Measurements from ENCODE around the gene DDX41.

Gene DDX41

DNA sequence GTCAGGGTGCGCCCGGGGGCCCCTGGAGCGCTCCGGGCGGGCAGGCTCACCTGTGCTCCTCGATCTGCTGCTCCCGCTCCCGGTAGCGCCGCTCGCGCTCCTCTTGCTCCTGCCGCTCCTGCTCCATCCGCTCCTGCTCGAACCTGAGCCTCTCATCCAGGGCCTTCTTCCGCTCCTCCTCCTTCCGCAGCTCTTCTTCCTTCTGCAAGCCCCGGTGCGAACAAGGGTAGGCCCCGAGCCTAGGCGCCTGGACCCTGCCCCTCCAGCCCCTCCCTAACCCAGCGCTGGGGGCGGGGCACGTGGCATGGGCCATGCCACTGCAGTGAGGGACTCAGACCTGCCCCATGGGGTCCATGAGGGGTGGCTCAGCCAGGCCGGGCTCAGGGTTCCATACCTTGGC, 49.9 kb downstream of the DDX41 start:
- no peaks in the 10 kb centered on the region for H4K20me1 ChIP-seq (ENCODE audit: insufficient read depth, low read length)
- no peaks in the 10 kb centered on the region for H3F3A ChIP-seq (ENCODE audit: insufficient read depth, low read length)
- H3K79me2 ChIP-seq (ENCODE audit: low read length): no peaks in the 10 kb centered on the region
- peaks cover 78% of the 10 kb centered on the region for H3K27me3 ChIP-seq (replicated peaks; ENCODE audit: insufficient read depth, low read length)
- H3K4me2 ChIP-seq (ENCODE audit: low read depth, low read length): no peak overlapping the region
- no peak overlapping the region for H3K9ac ChIP-seq (ENCODE audit: low read length)
- no peak overlapping the region for H2AFZ ChIP-seq (ENCODE audit: low read length)
- H3K4me1 ChIP-seq (ENCODE audit: low read length): no peaks in the 10 kb centered on the region
- no peaks in the 10 kb centered on the region for H3K9me2 ChIP-seq (replicated peaks; ENCODE audit: insufficient read depth, low read length)
- no peak overlapping the region for H3K27ac ChIP-seq (ENCODE audit: low read length)
- H3K9me3 ChIP-seq (replicated peaks; ENCODE audit: insufficient read depth, low read length): no peaks in the 10 kb centered on the region
- DNase-seq: no peak
- H3K36me3 ChIP-seq (replicated peaks; ENCODE audit: insufficient read depth, low read length): no peaks in the 10 kb centered on the region
- H3K4me3 ChIP-seq (ENCODE audit: low read length): no peak overlapping the region
- TF ChIP-seq EZH2 (optimal IDR thresholded peaks at IDR 0.05; ENCODE audit: low read depth, low read length) (no peak), EZH2phosphoT487 (IDR thresholded peaks at IDR 0.05; ENCODE audit: low read length) (no peak)
- TF ChIP-seq, protein P1, sequence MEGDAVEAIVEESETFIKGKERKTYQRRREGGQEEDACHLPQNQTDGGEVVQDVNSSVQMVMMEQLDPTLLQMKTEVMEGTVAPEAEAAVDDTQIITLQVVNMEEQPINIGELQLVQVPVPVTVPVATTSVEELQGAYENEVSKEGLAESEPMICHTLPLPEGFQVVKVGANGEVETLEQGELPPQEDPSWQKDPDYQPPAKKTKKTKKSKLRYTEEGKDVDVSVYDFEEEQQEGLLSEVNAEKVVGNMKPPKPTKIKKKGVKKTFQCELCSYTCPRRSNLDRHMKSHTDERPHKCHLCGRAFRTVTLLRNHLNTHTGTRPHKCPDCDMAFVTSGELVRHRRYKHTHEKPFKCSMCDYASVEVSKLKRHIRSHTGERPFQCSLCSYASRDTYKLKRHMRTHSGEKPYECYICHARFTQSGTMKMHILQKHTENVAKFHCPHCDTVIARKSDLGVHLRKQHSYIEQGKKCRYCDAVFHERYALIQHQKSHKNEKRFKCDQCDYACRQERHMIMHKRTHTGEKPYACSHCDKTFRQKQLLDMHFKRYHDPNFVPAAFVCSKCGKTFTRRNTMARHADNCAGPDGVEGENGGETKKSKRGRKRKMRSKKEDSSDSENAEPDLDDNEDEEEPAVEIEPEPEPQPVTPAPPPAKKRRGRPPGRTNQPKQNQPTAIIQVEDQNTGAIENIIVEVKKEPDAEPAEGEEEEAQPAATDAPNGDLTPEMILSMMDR (IDR thresholded peaks at IDR 0.05; ENCODE audit: low read length): no peak

DNA sequence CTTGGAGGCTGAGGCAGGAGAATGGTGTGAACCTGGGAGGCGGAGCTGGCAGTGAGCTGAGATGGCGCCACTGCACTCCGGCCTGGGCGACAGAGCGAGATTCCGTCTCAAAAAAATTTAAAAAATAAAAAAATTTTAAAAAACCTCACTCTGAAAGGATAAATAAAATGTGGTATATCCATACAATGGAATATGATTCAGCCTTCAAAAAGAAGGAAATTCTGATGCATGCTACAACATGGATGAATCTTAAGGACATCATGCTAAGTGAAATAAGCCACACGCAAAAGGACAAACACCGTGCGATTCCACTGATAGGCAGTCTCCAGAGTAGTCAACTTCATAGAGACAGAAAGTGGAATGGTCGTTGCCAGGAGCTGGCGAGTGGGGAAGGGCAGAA, 51.7 kb downstream of the DDX41 start:
- Histone ChIP-seq H2AFZ (ENCODE audit: low read length) (no peak overlapping the region), H3K9me3 (replicated peaks; ENCODE audit: insufficient read depth, low read length) (no peaks in the 10 kb centered on the region), H3K4me1 (ENCODE audit: low read length) (no peaks in the 10 kb centered on the region), H3K36me3 (replicated peaks; ENCODE audit: insufficient read depth, low read length) (no peaks in the 10 kb centered on the region), H3K4me2 (ENCODE audit: low read depth, low read length) (no peak overlapping the region), H3K9me2 (replicated peaks; ENCODE audit: insufficient read depth, low read length) (no peaks in the 10 kb centered on the region), H3K27me3 (replicated peaks; ENCODE audit: insufficient read depth, low read length) (peaks cover 73% of the 10 kb centered on the region), H3K4me3 (ENCODE audit: low read length) (no peak overlapping the region), H3K9ac (ENCODE audit: low read length) (no peak overlapping the region), H4K20me1 (ENCODE audit: insufficient read depth, low read length) (no peaks in the 10 kb centered on the region), H3K79me2 (ENCODE audit: low read length) (no peaks in the 10 kb centered on the region), H3K27ac (ENCODE audit: low read length) (no peak overlapping the region), H3F3A (ENCODE audit: insufficient read depth, low read length) (no peaks in the 10 kb centered on the region)
- no peak for DNase-seq
- TF ChIP-seq, protein P1 (IDR thresholded peaks at IDR 0.05; ENCODE audit: low read length): no peak
- TF ChIP-seq EZH2phosphoT487 (IDR thresholded peaks at IDR 0.05; ENCODE audit: low read length): no peak
- TF ChIP-seq EZH2 (optimal IDR thresholded peaks at IDR 0.05; ENCODE audit: low read depth, low read length): no peak

DNA sequence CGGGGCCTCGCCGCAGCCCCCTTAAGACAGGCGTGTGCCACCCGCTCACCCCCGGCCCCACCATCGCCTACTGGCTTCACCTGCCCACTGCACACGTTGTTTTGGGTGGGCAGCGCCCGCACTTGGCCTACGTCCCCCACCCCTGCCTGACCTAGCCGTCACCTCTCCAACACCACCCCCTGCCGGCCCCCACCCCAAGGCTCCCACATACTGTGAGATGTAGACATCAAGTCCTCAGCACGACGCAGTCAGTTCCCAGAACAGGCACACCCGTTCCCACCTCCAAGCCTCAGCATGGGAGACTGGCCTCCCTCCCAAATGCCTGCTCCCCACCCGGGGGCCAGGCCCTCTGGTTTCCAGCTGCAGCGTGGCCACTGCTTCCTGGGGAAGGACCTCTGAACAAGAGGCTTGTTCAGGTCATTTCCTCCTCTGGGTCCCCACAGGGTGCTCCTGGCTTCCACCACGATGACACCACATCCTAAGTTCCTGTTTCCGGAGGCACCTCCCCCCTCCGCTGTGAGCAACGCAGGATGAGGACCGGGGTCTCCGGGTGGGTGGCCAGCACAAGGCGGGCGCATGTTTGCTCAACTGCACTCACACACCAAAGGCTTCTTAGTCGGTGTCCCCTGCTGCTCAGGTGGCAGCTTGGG, 54.6 kb downstream of the DDX41 start:
- Histone ChIP-seq H3K9ac (ENCODE audit: low read length) (no peak overlapping the region), H3K27ac (ENCODE audit: low read length) (no peak overlapping the region)

More for the DNA sequence above, 54.6 kb downstream of the DDX41 start:
- H3K4me2 ChIP-seq (ENCODE audit: low read depth, low read length): no peak overlapping the region
- peaks cover 62% of the 10 kb centered on the region for H3K27me3 ChIP-seq (replicated peaks; ENCODE audit: insufficient read depth, low read length)
- peaks cover 3% of the 10 kb centered on the region; the same call in 1 of the 2 replicates for H3K4me1 ChIP-seq (ENCODE audit: low read length)
- no peaks in the 10 kb centered on the region for H3K9me3 ChIP-seq (replicated peaks; ENCODE audit: insufficient read depth, low read length)
- no peaks in the 10 kb centered on the region for H3K9me2 ChIP-seq (replicated peaks; ENCODE audit: insufficient read depth, low read length)
- H4K20me1 ChIP-seq (ENCODE audit: insufficient read depth, low read length): no peaks in the 10 kb centered on the region
- no peak for DNase-seq
- H3K4me3 ChIP-seq (ENCODE audit: low read length): no peak overlapping the region
- H3F3A ChIP-seq (ENCODE audit: insufficient read depth, low read length): no peaks in the 10 kb centered on the region
- TF ChIP-seq EZH2phosphoT487 (IDR thresholded peaks at IDR 0.05; ENCODE audit: low read length) (no peak), EZH2 (optimal IDR thresholded peaks at IDR 0.05; ENCODE audit: low read depth, low read length) (no peak)
- TF ChIP-seq, protein P1 (IDR thresholded peaks at IDR 0.05; ENCODE audit: low read length): no peak
- H2AFZ ChIP-seq (ENCODE audit: low read length): no peak overlapping the region
- H3K36me3 ChIP-seq (replicated peaks; ENCODE audit: insufficient read depth, low read length): no peaks in the 10 kb centered on the region
- H3K79me2 ChIP-seq (ENCODE audit: low read length): no peaks in the 10 kb centered on the region

All from MM.1S (cell line).